T-helper 2 cell treated with Interferon-gamma antibody and Interleukin-4, amounts not matched to agents 5 μg/mL and 100 μg/mL, for 36 hours (primary cell): ENCODE data around the gene TPM1.
A peak's percentile ranks its signal among the peaks of the same experiment; 100 is the strongest.
"Not testable (repeated sequence)": the region's sequence is repeated elsewhere in the genome, so short reads cannot be mapped to it uniquely, and the experiment has no call there.

Experiments
- DNase-seq: peaks from one replicate; pipeline ENCODE4 v3.0.0; 2021; ENCODE audit warnings: low spot score
- H3K27ac Mint-ChIP-seq: one replicate; pipeline ENCODE4 v1.8.0; 2021; ENCODE audit warnings: mild to moderate bottlenecking, mixed read lengths
- H3K27me3 Mint-ChIP-seq: one replicate; pipeline ENCODE4 v1.8.0; 2021; ENCODE audit warnings: low read depth, mixed read lengths
- H3K36me3 Mint-ChIP-seq: one replicate; pipeline ENCODE4 v1.8.0; 2021; ENCODE audit warnings: low read depth, mixed read lengths
- H3K4me1 Mint-ChIP-seq: one replicate; pipeline ENCODE4 v1.8.0; 2021; ENCODE audit warnings: low read depth, mixed read lengths
- H3K4me3 Mint-ChIP-seq: one replicate; pipeline ENCODE4 v1.8.0; 2022; ENCODE audit warnings: mild to moderate bottlenecking, moderate library complexity, mixed read lengths
- H3K9me3 Mint-ChIP-seq: one replicate; pipeline ENCODE4 v1.8.0; 2021; ENCODE audit warnings: mixed read lengths

Gene TPM1

GRCh38 chr15:63041974-63042876, at the start of gene TPM1:
TSS of gene TPM1 (plus strand) at chr15:63042747. CDS start at chr15:63042830, 83 bp downstream.
- no peaks in the 10 kb centered on the region for H3K9me3 Mint-ChIP-seq
- peaks cover 85% of the 10 kb centered on the region for H3K27me3 Mint-ChIP-seq
- H3K36me3 Mint-ChIP-seq = no peaks in the 10 kb centered on the region
- DNase-seq = no peak
- H3K4me1 Mint-ChIP-seq = peaks cover 4% of the 10 kb centered on the region
- no peak within 1 kb of the TSS for H3K27ac Mint-ChIP-seq
- H3K4me3 Mint-ChIP-seq = peak within 1 kb of the TSS; percentile 77

DNA sequence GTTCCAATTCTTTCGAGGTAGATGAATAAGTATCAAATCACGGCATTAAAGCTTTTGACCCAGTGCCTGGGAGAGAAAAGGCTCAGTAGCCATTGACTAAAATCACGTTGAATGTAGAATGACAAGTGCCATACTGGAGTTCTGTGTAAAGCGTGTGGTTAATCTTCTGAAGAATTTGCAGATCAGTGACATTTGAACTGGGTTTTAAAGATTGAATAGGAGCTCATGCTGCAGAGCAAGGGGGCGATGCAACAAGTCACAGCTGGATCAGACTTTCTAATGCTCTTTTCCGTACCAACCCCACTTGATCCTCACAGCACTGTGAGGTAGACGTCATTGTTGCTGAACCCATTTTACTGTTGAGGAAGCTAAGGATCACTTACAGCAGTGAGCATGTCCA, 49.5 kb upstream of the TPM1 start:
- Mint-ChIP-seq H3K4me3 (no peak overlapping the region), H3K4me1 (no peaks in the 10 kb centered on the region), H3K36me3 (no peaks in the 10 kb centered on the region), H3K27ac (no peak overlapping the region), H3K27me3 (peaks cover 12% of the 10 kb centered on the region), H3K9me3 (no peaks in the 10 kb centered on the region)
- DNase-seq = no peak

DNA sequence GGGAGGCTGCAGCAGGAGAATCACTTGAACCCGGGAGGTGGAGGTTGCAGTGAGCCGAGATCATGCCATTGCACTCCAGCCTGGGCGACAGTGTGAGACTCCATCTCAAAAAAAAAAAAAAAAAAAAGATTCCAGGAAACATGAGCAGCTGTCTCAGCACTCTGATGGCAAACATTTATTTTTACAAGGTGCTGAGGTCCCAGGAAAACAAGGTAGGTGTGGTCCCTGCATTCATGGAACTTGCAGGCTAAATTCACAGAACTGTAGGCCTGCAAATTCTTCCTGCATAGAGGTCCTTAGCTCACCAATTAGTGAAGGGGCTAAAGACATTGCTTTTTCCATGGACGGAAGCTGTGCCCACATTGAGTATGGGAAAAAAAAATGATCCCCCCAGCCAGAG, 48.9 kb upstream of the TPM1 start:
- H3K36me3 Mint-ChIP-seq, H3K4me1 Mint-ChIP-seq, H3K9me3 Mint-ChIP-seq, H3K4me3 Mint-ChIP-seq, H3K27ac Mint-ChIP-seq, DNase-seq: not testable (repeated sequence)
- H3K27me3 Mint-ChIP-seq = peaks cover 12% of the 10 kb centered on the region

GRCh38 chr15:62994439-62994838, 48.1 kb upstream of the TPM1 start:
- no peak for DNase-seq
- Mint-ChIP-seq H3K9me3 (no peaks in the 10 kb centered on the region), H3K27me3 (peaks cover 12% of the 10 kb centered on the region), H3K36me3 (no peaks in the 10 kb centered on the region), H3K4me3 (no peak overlapping the region), H3K27ac (no peak overlapping the region), H3K4me1 (no peaks in the 10 kb centered on the region)

GRCh38 chr15:62994975-62995681, 47.4 kb upstream of the TPM1 start:
- Mint-ChIP-seq H3K9me3 (no peaks in the 10 kb centered on the region), H3K36me3 (no peaks in the 10 kb centered on the region), H3K4me3 (no peak overlapping the region), H3K4me1 (no peaks in the 10 kb centered on the region), H3K27me3 (peaks cover 12% of the 10 kb centered on the region), H3K27ac (no peak overlapping the region)
- DNase-seq = no peak

DNA sequence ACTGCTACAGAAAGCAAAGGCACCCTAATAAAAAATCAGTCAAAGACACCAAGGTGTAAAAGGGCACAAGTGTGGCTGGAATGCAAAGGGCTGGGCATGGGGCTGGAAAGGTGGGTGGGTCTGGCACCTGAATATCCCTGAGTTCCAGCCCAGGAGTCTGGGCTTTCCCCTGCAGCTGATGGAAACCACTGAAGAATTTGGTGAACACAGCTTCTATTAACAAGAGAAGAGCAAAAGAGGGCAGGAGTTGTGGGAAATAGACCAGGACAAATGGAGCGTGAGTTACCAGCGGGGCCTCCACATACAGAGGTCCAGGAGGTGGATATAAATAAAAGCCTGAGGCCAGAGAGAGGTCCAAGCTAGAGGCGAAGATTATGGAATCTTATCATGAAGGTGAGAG, 45.1 kb upstream of the TPM1 start:
- H3K4me1 Mint-ChIP-seq = no peaks in the 10 kb centered on the region
- DNase-seq = no peak
- no peak overlapping the region for H3K4me3 Mint-ChIP-seq
- no peaks in the 10 kb centered on the region for H3K9me3 Mint-ChIP-seq
- peaks cover 13% of the 10 kb centered on the region for H3K27me3 Mint-ChIP-seq
- H3K27ac Mint-ChIP-seq = no peak overlapping the region
- no peaks in the 10 kb centered on the region for H3K36me3 Mint-ChIP-seq

DNA sequence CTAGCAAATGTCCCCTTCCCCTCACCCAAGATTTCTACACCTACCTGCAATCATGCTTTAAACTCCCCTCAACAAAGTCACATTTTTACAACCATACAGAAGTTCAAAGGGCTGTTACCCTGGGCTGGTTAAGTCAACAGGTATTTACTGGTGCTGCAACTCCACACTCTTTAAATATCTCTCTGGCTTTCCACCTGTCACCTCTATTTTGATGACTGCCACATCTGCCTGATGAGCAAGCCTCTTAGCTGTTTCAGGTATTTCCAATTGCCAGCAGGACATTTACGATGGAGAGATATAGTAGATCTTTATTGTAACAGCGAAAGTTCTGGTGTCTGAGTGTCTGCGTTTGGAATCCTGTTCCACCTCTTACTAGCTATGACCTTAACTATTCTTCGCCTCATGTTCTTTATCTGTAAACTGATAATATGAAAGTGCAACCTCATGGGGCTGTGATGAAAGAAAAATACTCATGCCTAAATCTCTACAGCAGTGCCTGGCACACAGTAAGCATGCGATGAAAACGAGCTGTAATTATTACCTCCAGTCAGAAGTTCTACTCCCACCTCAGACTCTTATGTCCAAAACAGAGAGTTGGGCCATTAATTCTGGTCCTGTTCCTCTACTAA, 44.2 kb upstream of the TPM1 start:
- Mint-ChIP-seq H3K27me3 (peaks cover 9% of the 10 kb centered on the region), H3K27ac (no peak overlapping the region), H3K4me3 (no peak overlapping the region), H3K4me1 (no peaks in the 10 kb centered on the region), H3K36me3 (no peaks in the 10 kb centered on the region), H3K9me3 (no peaks in the 10 kb centered on the region)
- DNase-seq = no peak

DNA sequence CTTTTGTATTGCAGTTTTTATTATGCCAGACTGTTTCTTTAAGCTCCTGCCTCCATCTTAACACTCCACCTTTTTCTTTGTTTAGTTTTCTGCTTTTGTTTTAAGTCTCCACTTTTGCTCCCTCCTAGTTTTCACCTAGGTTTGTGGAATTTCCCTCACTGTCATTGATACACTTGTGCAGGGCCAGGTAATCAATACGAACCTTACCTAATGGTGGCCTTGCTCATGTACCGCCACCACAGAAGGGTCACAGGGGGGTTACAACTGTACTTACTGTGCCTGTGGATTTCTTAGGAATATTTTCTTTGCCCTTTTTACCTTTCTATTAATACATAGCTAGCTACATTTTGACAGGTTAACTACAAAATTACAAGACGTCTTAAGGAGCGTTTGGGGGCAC, 43.4 kb upstream of the TPM1 start:
- no peaks in the 10 kb centered on the region for H3K4me1 Mint-ChIP-seq
- no peak overlapping the region for H3K4me3 Mint-ChIP-seq
- peaks cover 9% of the 10 kb centered on the region for H3K27me3 Mint-ChIP-seq
- no peaks in the 10 kb centered on the region for H3K36me3 Mint-ChIP-seq
- no peak for DNase-seq
- H3K27ac Mint-ChIP-seq = no peak overlapping the region
- H3K9me3 Mint-ChIP-seq = no peaks in the 10 kb centered on the region

DNA sequence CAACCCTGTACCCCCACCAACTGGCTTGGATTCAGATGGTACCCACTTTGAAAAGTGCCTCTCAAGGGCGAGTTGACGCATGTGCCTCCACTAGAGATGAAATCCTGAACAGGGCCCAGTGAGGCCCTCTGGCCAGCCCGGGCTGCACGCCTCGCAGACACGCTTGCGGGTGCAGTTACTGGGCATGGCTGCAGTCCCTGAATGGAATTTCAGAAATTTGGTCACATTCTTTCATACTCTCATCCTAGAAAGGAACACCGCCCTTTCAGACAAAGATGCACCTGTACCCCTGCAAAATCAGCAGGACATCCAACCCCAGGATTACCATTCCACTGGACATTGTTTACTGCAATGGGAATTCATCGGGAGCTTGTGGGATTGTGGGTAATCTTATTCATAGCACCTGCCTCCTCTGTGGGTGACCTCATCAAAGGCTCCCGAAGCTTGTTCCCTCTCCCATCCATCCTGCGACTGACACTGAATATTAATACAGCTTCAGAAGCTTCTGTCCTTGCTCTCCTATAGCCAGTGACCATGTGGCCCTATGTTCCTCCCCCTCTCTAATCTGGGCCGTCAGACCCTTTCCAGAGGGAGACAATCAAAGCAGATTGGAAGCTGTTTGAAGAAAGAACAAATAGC, 42.5 kb upstream of the TPM1 start:
- DNase-seq = no peak
- Mint-ChIP-seq H3K9me3 (no peaks in the 10 kb centered on the region), H3K4me1 (no peaks in the 10 kb centered on the region), H3K36me3 (no peaks in the 10 kb centered on the region), H3K4me3 (no peak overlapping the region), H3K27me3 (peaks cover 9% of the 10 kb centered on the region), H3K27ac (no peak overlapping the region)

GRCh38 chr15:63000706-63001105, 41.8 kb upstream of the TPM1 start:
- Mint-ChIP-seq H3K4me3 (no peak overlapping the region), H3K4me1 (no peaks in the 10 kb centered on the region), H3K9me3 (no peaks in the 10 kb centered on the region), H3K36me3 (no peaks in the 10 kb centered on the region), H3K27me3 (peaks cover 9% of the 10 kb centered on the region), H3K27ac (no peak overlapping the region)
- DNase-seq = no peak

DNA sequence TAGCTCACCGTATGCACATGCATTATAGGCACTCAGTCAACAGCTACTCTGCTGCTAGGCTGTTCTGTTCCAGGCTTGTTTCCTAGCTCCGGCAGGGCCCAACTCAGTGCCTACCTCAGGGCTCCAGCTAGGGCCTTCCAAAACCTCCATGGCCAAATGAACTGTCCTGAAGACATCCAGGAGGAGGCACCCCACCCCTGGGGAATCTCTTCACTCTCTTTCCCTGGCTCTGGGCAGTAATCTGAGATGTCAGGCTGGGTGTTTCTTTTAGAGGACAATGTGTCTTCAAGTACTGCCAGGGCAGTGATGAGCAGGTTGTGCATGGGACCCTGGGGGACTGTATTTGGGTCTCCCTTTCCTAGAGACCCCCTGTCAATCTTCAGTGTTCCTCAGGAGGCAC, 38.3 kb upstream of the TPM1 start:
- H3K9me3 Mint-ChIP-seq = no peaks in the 10 kb centered on the region
- H3K36me3 Mint-ChIP-seq = no peaks in the 10 kb centered on the region
- H3K4me3 Mint-ChIP-seq = no peak overlapping the region
- DNase-seq = no peak
- peaks cover 11% of the 10 kb centered on the region for H3K27me3 Mint-ChIP-seq
- no peaks in the 10 kb centered on the region for H3K4me1 Mint-ChIP-seq
- H3K27ac Mint-ChIP-seq = no peak overlapping the region

DNA sequence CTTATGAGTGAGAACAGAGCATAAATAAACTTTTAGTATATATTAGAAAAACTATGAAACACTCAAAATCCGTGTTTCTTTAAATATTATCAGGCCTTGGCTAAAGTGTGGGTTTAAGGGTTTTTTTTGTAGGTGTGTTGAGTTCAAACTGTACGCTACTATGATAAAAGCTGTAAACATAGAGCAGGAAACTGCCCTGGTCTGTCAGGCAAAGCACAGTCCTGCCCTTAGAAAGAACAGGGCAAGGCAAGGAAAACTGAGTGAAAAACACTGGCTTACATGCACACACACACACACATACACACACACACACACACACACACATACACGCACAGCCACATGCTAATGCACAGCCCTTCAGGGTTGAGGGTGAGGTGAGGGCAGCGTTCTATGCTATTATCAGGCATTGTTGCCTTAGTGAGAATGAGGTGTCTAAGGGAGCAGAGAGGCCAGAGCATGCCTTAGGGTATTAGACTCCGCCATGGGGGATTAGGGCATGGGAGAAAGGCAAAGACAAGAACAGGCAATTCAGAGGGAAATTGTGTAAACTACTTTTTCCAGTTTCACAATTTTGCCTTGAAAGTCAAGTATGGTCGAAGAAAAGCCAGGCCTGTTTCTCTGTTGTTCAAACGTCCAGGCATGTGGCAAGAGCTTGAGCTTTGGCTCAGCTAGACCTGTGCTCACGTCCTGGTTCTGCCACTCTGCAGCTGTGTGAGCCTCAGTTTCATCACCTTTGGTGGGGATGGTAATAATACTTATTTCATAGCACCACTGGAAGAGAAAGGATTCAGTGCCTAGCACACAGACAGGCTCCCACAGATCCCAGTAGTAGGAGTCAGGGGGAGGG, 36.3 kb upstream of the TPM1 start:
- Mint-ChIP-seq H3K4me1 (no peaks in the 10 kb centered on the region), H3K27ac (no peak overlapping the region), H3K36me3 (no peaks in the 10 kb centered on the region), H3K4me3 (no peak overlapping the region), H3K27me3 (peaks cover 9% of the 10 kb centered on the region), H3K9me3 (no peaks in the 10 kb centered on the region)
- DNase-seq = no peak

GRCh38 chr15:63008333-63009049, 34.1 kb upstream of the TPM1 start:
- Mint-ChIP-seq H3K27me3 (peaks cover 4% of the 10 kb centered on the region), H3K4me3 (no peak overlapping the region), H3K9me3 (no peaks in the 10 kb centered on the region), H3K27ac (no peak overlapping the region), H3K36me3 (no peaks in the 10 kb centered on the region), H3K4me1 (no peaks in the 10 kb centered on the region)
- DNase-seq = no peak
